BJ (cell line): ENCODE measurements around the gene ADGRL2. TPM values are rescaled to one million over a fixed set of nuclear protein-coding genes. Genes with fewer than 3 reads are reported as not detected.

Experiments
- CTCF ChIA-PET: fragments of 350-600 bp; formaldehyde crosslinking; extraction: SDS; loops from one replicate; lab custom pipeline; 2021; ENCODE audit warnings: antibody characterized with exemption, inconsistent platforms; lab: Yijun Ruan, JAX
- POLR2A ChIA-PET: fragments of 300-600 bp; sonication (Branson Sonifier 250); formaldehyde crosslinking; extraction: SDS; loops from one replicate; lab custom pipeline; 2021; ENCODE audit warnings: antibody characterized with exemption; lab: Charles Lee
- DNase-seq: peaks from one replicate; pipeline ENCODE4 v3.0.0-alpha.2; 2011; ENCODE audit warnings: low read depth
- H3K27me3 ChIP-seq: 2 replicates; pipeline ENCODE4 v1.6.0; 2011; ENCODE audit warnings: low read length; ENCODE audit not compliant: control insufficient read depth, insufficient read depth
- H3K36me3 ChIP-seq: 2 replicates; pipeline ENCODE4 v1.5.1; 2011; ENCODE audit warnings: low read length; ENCODE audit not compliant: control insufficient read depth, insufficient read depth
- H3K4me3 ChIP-seq: 2 replicates; pipeline ENCODE4 v1.5.1; 2011; ENCODE audit warnings: low read depth, mild to moderate bottlenecking, control low read depth, low read length
- polyA plus RNA-seq: library from polyadenylated mRNA; depleted of rRNA; stranded (reverse); fragments of >200 nt; gene quantifications from 2 replicates; pipeline ENCODE4 v1.2.3, GENCODE V29; 2011
- TF ChIP-seq, protein P1 (sequence below): IDR thresholded peaks from 2 replicates; pipeline ENCODE4 v1.5.1; 2011; ENCODE audit warnings: low read depth, mild to moderate bottlenecking, control low read depth, inconsistent platforms, low read length, moderate library complexity; ENCODE audit not compliant: insufficient read depth

ADGRL2 gene
- polyA plus RNA-seq, 1 experiment, result 18.1 TPM

DNA sequence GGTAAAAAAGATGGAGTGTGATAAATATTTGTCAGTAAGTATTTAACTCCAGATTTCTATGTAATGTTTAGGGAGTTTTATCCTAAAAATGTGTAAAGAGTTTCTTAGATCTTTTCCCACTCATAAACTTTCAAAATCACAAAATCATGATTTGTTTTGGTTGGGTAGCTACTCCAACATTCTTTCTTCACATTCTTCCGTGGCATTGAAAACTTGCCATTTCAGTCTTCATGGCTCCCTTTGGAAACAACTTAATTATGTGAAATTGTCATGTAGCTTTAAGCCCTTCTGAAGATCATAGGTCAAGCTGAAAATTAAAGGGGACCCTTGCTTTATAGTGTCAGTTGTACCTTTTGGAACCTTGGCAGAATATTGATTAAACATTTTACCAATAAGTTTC is 73.2 kb downstream of the ADGRL2 start:
- Histone ChIP-seq H3K36me3 (no peaks in the 10 kb centered on the region), H3K4me3 (no peak overlapping the region), H3K27me3 (no peaks in the 10 kb centered on the region)
- DNase-seq, result no peak
- POLR2A ChIA-PET, result no interaction called here
- CTCF ChIA-PET, result interaction anchor here (0.8 kb wide), 1 partner anchor 50 kb away, joined by 3 read pairs; no protein-coding TSS in a partner anchor
- TF ChIP-seq, protein P1, sequence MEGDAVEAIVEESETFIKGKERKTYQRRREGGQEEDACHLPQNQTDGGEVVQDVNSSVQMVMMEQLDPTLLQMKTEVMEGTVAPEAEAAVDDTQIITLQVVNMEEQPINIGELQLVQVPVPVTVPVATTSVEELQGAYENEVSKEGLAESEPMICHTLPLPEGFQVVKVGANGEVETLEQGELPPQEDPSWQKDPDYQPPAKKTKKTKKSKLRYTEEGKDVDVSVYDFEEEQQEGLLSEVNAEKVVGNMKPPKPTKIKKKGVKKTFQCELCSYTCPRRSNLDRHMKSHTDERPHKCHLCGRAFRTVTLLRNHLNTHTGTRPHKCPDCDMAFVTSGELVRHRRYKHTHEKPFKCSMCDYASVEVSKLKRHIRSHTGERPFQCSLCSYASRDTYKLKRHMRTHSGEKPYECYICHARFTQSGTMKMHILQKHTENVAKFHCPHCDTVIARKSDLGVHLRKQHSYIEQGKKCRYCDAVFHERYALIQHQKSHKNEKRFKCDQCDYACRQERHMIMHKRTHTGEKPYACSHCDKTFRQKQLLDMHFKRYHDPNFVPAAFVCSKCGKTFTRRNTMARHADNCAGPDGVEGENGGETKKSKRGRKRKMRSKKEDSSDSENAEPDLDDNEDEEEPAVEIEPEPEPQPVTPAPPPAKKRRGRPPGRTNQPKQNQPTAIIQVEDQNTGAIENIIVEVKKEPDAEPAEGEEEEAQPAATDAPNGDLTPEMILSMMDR, result no peak

DNA sequence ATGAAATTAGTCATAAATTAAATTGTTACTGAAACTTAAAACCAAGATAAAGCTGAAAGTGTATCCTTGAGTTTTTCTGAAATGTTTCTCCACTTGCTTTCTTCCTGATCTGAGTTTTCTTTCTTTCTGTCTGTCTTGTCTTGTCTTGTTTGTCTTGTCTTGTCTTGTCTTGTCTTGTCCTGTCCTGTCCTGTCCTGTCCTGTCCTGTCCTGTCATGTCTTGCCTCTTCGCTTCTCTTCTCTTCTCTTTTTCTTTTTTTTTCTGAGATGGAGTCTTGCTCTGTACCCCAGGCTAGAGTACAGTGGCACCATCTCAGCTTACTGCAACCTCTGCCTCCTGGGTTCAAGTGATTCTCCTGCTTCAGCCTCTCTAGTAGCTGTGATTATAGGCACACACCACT is 73.7 kb downstream of the ADGRL2 start:
- ChIA-PET CTCF (interaction anchor here (0.8 kb wide), 1 partner anchor 49 kb away, joined by 3 read pairs; no protein-coding TSS in a partner anchor), POLR2A (no interaction called here)
- H3K27me3 ChIP-seq, result no peaks in the 10 kb centered on the region
- DNase-seq, result no peak
- H3K4me3 ChIP-seq, result no peak overlapping the region
- no peaks in the 10 kb centered on the region for H3K36me3 ChIP-seq
- TF ChIP-seq, protein P1, result no peak

DNA sequence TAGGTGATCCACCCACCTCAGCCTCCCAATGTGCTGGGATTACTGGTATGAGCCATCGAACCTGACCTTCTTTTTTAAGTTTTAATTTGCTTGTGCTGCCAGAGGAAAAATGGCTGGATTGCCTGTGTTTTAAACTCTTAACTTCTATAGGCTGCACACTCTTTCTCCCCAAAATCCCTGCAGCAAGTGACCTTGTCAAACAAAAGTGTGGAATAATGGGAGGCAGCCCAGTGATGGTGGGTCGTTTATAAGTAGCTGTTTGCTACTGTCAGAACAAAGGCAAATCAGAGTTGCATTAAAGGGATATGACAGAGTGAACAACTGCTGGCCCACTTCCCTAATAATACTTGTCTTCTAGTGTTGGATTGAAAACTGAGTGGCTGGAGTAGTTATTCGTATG is 74.2 kb downstream of the ADGRL2 start:
- CTCF ChIA-PET, result no interaction called here
- no peaks in the 10 kb centered on the region for H3K27me3 ChIP-seq
- no peaks in the 10 kb centered on the region for H3K36me3 ChIP-seq
- no peak for DNase-seq
- H3K4me3 ChIP-seq, result no peak overlapping the region
- POLR2A ChIA-PET, result no interaction called here
- TF ChIP-seq, protein P1, result no peak

DNA sequence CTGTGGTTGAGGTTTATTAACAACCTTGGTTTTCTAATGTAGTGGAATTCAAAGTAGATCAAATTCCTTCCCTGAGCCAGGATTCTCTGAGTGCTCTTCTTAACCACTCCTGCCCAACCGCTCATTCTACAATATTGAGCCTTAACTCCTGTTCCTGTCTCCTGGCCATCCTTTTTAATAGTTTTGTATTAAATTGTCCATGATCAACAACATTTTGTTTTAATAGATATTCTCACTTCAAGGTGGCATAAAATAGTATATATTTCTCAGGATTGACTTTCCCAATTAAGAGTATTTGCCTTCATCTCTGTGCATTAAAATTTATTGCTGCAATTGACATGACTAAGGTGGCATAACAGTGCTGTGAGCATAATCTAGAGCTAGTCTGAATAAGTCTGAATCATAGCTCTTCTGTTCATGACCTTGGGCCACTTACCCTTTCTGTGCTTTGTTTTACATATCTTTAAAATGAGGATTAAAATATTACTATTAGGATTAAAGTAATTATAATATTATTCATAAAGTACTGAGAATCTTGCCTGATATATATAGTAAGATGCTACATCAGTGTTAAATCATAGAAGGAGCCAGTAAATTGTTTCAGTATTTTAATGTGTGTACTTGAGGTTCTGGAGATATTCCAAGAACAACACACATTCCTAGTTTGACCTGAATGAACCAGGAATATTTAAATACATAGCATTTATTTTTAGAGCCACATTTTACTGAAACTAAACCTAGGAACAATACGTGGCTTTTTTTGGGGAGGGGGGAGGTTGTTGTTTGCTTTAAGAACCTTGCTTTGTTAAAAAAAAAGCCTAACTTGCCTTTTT is 76.4 kb downstream of the ADGRL2 start:
- Histone ChIP-seq H3K36me3 (no peaks in the 10 kb centered on the region), H3K27me3 (no peaks in the 10 kb centered on the region), H3K4me3 (no peak overlapping the region)
- ChIA-PET POLR2A (no interaction called here), CTCF (no interaction called here)
- TF ChIP-seq, protein P1, result no peak
- DNase-seq, result no peak

DNA sequence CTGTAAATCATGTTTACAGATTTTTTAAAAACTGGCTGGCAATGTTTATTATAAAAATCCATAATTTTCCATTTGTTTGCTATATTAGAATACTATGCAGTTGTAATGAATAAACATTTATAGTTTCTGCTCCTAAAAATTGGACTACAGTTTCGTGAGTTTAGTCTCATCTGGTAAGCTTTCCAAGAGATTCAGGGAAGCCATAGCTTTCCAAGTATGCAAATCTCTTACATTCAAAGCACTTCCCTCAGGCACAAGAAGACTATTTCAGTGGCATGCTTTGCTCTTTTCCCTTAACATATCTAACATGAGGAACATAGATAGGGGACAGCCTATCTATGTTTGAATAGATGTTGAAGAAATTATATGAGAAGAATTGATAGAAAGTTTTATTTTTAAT is 77.2 kb downstream of the ADGRL2 start:
- TF ChIP-seq, protein P1, result no peak

More for the DNA sequence above, 77.2 kb downstream of the ADGRL2 start:
- H3K36me3 ChIP-seq, result no peaks in the 10 kb centered on the region
- H3K4me3 ChIP-seq, result no peak overlapping the region
- ChIA-PET CTCF (no interaction called here), POLR2A (no interaction called here)
- no peaks in the 10 kb centered on the region for H3K27me3 ChIP-seq
- no peak for DNase-seq
